ENCODE results near the gene LGMN.

The LGMN gene

GRCh38 chr14:92673601-92674150 is 74.8 kb downstream of the LGMN start:
- Histone ChIP-seq H3K36me3 (ENCODE audit: insufficient read depth, low read length) (no peaks in the 10 kb centered on the region), H3K9ac (ENCODE audit: low read depth, low read length) (no peak overlapping the region), H3K4me1 (ENCODE audit: insufficient read depth, low read length) (no peaks in the 10 kb centered on the region; the same call in 1 of the 2 replicates), H3K9me3 (ENCODE audit: control insufficient read depth, insufficient read depth, low read length) (no peaks in the 10 kb centered on the region)

GRCh38 chr14:92670643-92671366 is 77.6 kb downstream of the LGMN start:
- Histone ChIP-seq H3K36me3 (ENCODE audit: insufficient read depth, low read length) (no peaks in the 10 kb centered on the region), H3K9me3 (ENCODE audit: control insufficient read depth, insufficient read depth, low read length) (no peaks in the 10 kb centered on the region), H3K4me1 (ENCODE audit: insufficient read depth, low read length) (no peaks in the 10 kb centered on the region; the same call in 1 of the 2 replicates), H3K9ac (ENCODE audit: low read depth, low read length) (no peak overlapping the region)

GRCh38 chr14:92670160-92670559 is 78.3 kb downstream of the LGMN start:
- H3K9ac ChIP-seq (ENCODE audit: low read depth, low read length) = no peak overlapping the region
- H3K9me3 ChIP-seq (ENCODE audit: control insufficient read depth, insufficient read depth, low read length) = no peaks in the 10 kb centered on the region

GRCh38 chr14:92668276-92668973 is 80.0 kb downstream of the LGMN start:
- Histone ChIP-seq H3K9ac (ENCODE audit: low read depth, low read length) (no peak overlapping the region), H3K36me3 (ENCODE audit: insufficient read depth, low read length) (no peaks in the 10 kb centered on the region), H3K9me3 (ENCODE audit: control insufficient read depth, insufficient read depth, low read length) (no peaks in the 10 kb centered on the region), H3K4me1 (ENCODE audit: insufficient read depth, low read length) (no peaks in the 10 kb centered on the region; the same call in 1 of the 2 replicates)

More at GRCh38 chr14:92670160-92670559, 78.3 kb downstream of the LGMN start:
- H3K36me3 ChIP-seq (ENCODE audit: insufficient read depth, low read length) = no peaks in the 10 kb centered on the region
- no peaks in the 10 kb centered on the region; the same call in 1 of the 2 replicates for H3K4me1 ChIP-seq (ENCODE audit: insufficient read depth, low read length)

GRCh38 chr14:92666251-92666650 is 82.2 kb downstream of the LGMN start:
- no peaks in the 10 kb centered on the region for H3K9me3 ChIP-seq (ENCODE audit: control insufficient read depth, insufficient read depth, low read length)
- no peak overlapping the region for H3K9ac ChIP-seq (ENCODE audit: low read depth, low read length)
- H3K36me3 ChIP-seq (ENCODE audit: insufficient read depth, low read length) = no peaks in the 10 kb centered on the region
- no peaks in the 10 kb centered on the region; the same call in 1 of the 2 replicates for H3K4me1 ChIP-seq (ENCODE audit: insufficient read depth, low read length)

GRCh38 chr14:92665661-92666110 is 82.7 kb downstream of the LGMN start:
- no peaks in the 10 kb centered on the region for H3K9me3 ChIP-seq (ENCODE audit: control insufficient read depth, insufficient read depth, low read length)
- no peaks in the 10 kb centered on the region; the same call in 1 of the 2 replicates for H3K4me1 ChIP-seq (ENCODE audit: insufficient read depth, low read length)
- no peak overlapping the region for H3K9ac ChIP-seq (ENCODE audit: low read depth, low read length)
- no peaks in the 10 kb centered on the region for H3K36me3 ChIP-seq (ENCODE audit: insufficient read depth, low read length)

- Histone ChIP-seq H3K36me3 (ENCODE audit: insufficient read depth, low read length) (no peaks in the 10 kb centered on the region), H3K4me1 (ENCODE audit: insufficient read depth, low read length) (no peaks in the 10 kb centered on the region), H3K9ac (ENCODE audit: low read depth, low read length) (no peak overlapping the region), H3K9me3 (ENCODE audit: control insufficient read depth, insufficient read depth, low read length) (no peaks in the 10 kb centered on the region)
Observed at GRCh38 chr14:92663049-92663448, 85.4 kb downstream of the LGMN start.

- no peaks in the 10 kb centered on the region for H3K4me1 ChIP-seq (ENCODE audit: insufficient read depth, low read length)
- no peaks in the 10 kb centered on the region for H3K36me3 ChIP-seq (ENCODE audit: insufficient read depth, low read length)
- no peak overlapping the region for H3K9ac ChIP-seq (ENCODE audit: low read depth, low read length)
- H3K9me3 ChIP-seq (ENCODE audit: control insufficient read depth, insufficient read depth, low read length) = no peaks in the 10 kb centered on the region
Observed at GRCh38 chr14:92660571-92660970, 87.9 kb downstream of the LGMN start.

GRCh38 chr14:92659765-92660561 is 88.5 kb downstream of the LGMN start:
- H3K36me3 ChIP-seq (ENCODE audit: insufficient read depth, low read length) = no peaks in the 10 kb centered on the region
- no peak overlapping the region for H3K9ac ChIP-seq (ENCODE audit: low read depth, low read length)
- H3K4me1 ChIP-seq (ENCODE audit: insufficient read depth, low read length) = no peaks in the 10 kb centered on the region
- H3K9me3 ChIP-seq (ENCODE audit: control insufficient read depth, insufficient read depth, low read length) = no peaks in the 10 kb centered on the region

- Histone ChIP-seq H3K36me3 (ENCODE audit: insufficient read depth, low read length) (no peaks in the 10 kb centered on the region), H3K4me1 (ENCODE audit: insufficient read depth, low read length) (no peaks in the 10 kb centered on the region), H3K9ac (ENCODE audit: low read depth, low read length) (no peak overlapping the region), H3K9me3 (ENCODE audit: control insufficient read depth, insufficient read depth, low read length) (no peaks in the 10 kb centered on the region)
Observed at GRCh38 chr14:92658684-92659083, 89.7 kb downstream of the LGMN start.

- Histone ChIP-seq H3K4me1 (ENCODE audit: insufficient read depth, low read length) (no peaks in the 10 kb centered on the region), H3K9ac (ENCODE audit: low read depth, low read length) (no peak overlapping the region), H3K36me3 (ENCODE audit: insufficient read depth, low read length) (no peaks in the 10 kb centered on the region), H3K9me3 (ENCODE audit: control insufficient read depth, insufficient read depth, low read length) (no peaks in the 10 kb centered on the region)
Observed at GRCh38 chr14:92658160-92658559, 90.3 kb downstream of the LGMN start.

- no peaks in the 10 kb centered on the region for H3K9me3 ChIP-seq (ENCODE audit: control insufficient read depth, insufficient read depth, low read length)
- no peak overlapping the region for H3K9ac ChIP-seq (ENCODE audit: low read depth, low read length)
- no peaks in the 10 kb centered on the region for H3K4me1 ChIP-seq (ENCODE audit: insufficient read depth, low read length)
- H3K36me3 ChIP-seq (ENCODE audit: insufficient read depth, low read length) = no peaks in the 10 kb centered on the region
Observed at GRCh38 chr14:92657457-92658142, 90.8 kb downstream of the LGMN start.

GRCh38 chr14:92656306-92657081 is 91.9 kb downstream of the LGMN start:
- H3K9me3 ChIP-seq (ENCODE audit: control insufficient read depth, insufficient read depth, low read length) = no peaks in the 10 kb centered on the region
- no peak overlapping the region for H3K9ac ChIP-seq (ENCODE audit: low read depth, low read length)
- H3K4me1 ChIP-seq (ENCODE audit: insufficient read depth, low read length) = no peaks in the 10 kb centered on the region
- no peaks in the 10 kb centered on the region for H3K36me3 ChIP-seq (ENCODE audit: insufficient read depth, low read length)

Data from ES-I3 (cell line).